Stimulated activated CD4-positive, alpha-beta T cell treated with anti-CD3 and anti-CD28 coated beads, Interleukin-2, amount 100 ng/mL, for 24 hours (primary cell): ENCODE measurements around the gene PCSK1N.
"Not testable (repeated sequence)": the region's sequence is repeated elsewhere in the genome, so short reads cannot be mapped to it uniquely, and the experiment has no call there.

Experiments used
- DNase-seq, 2 donors: peaks; one replicate each; pipeline ENCODE4 v3.0.0-alpha.2; 2020

The PCSK1N gene

DNA sequence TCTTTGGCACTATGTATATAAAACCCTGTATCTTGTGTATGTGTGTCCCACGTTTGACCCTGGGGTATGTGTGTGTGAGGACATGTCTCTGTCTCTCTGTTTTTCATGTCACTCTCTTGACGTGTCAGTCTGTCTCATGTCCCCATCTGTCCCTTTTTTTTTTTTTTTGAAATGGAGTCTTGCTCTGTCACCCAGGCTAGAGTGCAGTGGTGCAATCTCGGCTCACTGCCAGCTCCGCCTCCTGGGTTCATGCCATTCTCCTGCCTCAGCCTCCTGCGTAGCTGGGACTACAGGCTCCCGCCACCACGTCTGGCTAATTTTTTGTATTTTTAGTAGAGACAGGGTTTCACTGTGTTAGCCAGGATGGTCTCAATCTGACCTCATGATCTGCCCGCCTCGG is 16.0 kb downstream of the PCSK1N start:
- DNase-seq = not testable (repeated sequence)

- DNase-seq = no peak
Observed at GRCh38 chrX:48818866-48819265, 16.5 kb downstream of the PCSK1N start.

- no peak for DNase-seq
Observed at GRCh38 chrX:48818098-48818497, 17.3 kb downstream of the PCSK1N start.

DNA sequence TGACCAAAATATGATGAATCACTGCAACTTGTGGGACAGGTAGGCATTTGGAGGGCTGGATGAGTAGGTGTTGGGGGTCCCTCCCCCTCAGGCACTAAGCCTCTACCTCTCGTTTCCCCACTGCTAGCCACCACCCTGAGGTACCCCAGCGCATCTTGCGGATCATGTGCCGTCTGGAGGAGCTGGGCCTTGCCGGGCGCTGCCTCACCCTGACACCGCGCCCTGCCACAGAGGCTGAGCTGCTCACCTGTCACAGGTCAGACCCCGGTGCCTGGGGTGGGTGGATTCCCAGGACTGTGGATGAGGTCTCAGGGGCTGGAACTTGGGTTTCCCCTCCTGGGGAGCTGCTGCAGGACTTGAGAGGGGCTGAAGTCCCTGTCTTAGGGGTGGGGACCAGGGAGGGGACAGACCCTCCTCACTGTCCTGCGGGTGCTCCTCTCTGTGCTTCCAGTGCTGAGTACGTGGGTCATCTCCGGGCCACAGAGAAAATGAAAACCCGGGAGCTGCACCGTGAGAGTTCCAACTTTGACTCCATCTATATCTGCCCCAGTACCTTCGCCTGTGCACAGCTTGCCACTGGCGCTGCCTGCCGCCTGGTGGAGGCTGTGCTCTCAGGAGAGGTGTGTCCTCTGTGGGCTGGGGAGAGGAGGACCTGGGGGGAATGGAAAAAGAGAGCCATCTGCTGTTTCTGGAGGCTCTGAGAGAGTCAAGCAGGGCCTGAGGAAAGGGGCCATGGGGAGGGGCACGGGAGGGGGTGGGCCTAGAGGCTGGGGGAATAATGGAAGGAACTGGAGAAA is 19.2 kb downstream of the PCSK1N start:
- DNase-seq = no peak

DNA sequence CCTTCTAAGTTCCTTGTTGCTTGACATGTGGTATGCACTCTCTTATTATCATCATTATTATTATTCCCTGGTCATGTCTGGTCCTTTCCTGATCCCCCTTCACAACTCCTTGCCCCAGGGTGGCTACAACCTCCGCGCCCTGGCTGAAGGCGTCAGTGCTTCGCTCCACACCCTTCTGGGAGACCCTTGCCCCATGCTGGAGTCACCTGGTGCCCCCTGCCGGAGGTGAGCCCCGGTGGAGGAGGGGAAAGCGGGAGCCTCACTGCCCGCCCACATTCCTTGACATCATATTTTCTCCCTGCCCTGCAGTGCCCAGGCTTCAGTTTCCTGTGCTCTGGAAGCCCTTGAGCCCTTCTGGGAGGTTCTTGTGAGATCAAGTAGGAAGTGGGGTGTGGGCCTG is 20.1 kb downstream of the PCSK1N start:
- no peak for DNase-seq

GRCh38 chrX:48814722-48815121 is 20.7 kb downstream of the PCSK1N start:
- DNase-seq = no peak

- DNase-seq = no peak
Observed at GRCh38 chrX:48813644-48814043, 21.8 kb downstream of the PCSK1N start.

DNA sequence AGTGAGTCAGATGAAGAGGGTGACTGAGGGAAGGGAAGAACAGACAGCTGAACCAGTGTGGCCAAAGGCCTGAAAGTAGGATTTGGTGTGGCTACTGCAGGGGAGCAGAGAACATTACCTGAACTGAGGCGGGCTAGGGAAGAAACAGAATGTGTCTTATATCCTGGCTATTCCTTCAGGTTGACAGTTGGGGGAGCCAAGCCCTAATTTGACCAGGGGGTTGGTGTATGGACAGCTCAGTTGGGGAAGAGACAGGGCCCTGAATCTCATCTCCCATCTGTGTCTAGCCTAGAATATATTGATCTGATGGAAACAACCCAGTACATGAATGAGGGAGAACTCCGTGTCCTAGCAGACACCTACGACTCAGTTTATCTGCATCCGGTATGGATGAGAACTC is 29.3 kb downstream of the PCSK1N start:
- DNase-seq = no peak

DNA sequence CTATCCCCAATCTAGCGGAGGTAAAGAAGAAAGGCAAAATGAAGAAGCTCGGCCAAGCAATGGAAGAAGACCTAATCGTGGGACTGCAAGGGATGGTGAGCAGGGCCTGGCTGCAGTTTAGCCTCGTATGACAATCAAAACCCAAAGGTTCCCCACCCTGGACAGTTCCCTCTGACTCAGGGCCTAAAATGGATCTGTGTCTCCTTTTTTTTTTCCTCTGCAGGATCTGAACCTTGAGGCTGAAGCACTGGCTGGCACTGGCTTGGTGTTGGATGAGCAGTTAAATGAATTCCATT is 32.6 kb downstream of the PCSK1N start:
- no peak for DNase-seq

DNA sequence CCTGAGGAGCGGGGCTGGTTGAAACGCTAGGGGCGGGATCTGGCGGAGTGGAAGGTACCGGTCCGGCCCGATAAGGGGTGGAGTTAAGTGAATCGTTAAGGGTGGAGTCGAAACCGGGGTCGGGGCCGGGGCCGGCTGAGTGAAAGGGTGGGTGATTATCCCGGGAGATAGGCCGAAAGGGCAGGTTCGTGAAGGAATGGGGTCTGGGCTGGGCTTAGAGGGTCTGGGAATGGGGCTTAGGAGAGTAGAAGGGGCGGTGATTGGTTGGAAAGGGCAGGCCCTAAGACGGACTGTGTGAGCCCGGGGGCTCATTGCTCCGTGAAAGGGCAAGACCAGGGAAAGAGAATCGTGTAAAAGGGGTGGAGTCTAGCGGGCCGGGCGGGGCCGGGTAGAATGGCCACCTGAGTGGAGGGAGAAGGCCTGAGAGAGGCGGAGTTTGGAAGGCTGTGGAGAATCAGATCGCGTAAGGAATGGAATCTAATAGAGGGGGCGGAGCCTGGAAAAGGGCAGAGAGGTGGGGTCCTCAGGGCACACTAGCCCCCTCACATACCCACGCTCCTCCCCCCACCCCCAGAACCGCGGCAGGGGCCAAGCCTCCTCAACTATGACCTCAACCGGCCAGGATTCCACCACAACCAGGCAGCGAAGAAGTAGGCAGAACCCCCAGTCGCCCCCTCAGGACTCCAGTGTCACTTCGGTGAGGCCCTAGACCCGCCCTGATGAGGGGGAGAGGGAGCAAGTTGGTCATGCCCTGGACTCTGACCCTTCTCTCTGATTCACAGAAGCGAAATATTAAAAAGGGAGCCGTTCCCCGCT is 33.1 kb downstream of the PCSK1N start:
- peak; percentile 63 to 80 for DNase-seq

DNA sequence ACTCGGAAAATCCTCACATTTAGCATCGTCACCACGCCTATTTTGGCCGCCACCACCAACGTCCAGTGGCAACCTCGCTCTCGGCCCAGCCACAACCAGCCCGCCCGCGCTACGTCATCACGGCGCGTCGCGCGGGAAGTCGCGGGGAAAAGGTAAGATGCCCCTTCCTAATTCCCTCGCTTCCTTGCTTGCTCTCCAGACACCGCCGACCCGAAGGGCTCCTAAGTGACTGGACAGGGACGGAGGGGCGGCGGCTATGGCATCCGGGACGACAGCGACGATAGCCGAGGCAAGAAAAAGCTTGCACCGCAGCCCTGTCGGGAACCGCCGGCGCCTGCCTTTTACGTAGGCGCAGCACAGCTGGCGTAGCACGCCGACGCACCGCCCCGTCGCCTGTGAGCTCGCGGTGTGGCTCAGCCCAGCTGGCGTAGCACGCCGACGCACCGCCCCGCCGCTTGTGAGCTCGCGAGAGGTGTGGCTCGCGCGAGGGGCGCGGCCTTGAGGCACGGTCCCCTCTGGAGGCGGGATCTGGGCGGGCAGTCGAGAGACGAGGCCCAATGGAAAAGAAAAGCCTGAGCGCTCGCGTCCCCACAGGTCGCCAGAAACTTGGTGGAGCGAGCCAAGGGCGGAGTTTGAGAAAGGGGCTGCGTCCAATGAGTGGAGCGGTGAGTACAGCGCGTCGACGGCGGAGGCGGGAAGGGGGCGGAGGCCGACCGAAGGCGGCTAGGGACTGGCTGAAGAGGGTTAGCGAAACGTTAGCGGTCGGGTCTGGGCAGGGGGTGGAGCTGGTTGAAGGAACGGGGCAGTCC is 33.9 kb downstream of the PCSK1N start, which contains the start of gene HDAC6:
Gene HDAC6, plus strand, starts transcription at position 788 of the 809 bp plus-strand sequence. CDS start 626 bp downstream, outside the sequence.
- peak; percentile 91 to 92 for DNase-seq

DNA sequence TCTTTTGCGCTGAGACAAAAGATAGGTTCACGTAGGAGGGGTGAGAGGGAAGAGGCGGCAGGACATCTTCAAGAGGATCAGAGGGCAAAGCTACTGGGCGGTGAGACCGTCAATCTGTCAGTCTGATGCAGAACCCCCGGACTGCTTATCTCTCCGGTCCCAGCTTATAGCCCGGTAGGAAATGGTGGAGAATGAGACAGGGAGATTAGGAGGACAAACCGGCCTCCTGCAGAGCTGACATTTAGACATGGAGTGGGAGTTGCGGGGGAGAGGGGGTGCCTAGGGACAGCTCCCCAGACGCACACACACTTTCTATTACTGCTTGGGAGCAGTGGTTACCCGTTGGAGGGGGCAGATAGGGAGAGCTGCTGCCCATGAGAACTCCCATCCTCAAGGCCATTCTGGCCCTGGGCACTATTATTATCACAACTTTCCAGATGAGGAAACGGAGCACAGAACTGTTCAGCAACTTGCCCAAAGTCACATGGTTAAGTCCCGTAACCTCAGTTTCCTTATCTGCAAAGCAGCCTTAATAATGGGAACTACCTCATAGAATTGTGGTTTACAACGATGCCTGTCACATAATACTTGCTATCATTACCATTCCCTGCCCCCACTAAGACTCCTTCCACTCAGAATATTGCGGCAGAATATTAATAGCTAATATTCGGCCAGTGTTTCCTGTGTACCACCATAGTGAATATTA is 34.7 kb downstream of the PCSK1N start:
- no peak for DNase-seq

GRCh38 chrX:48798318-48798717 is 37.1 kb downstream of the PCSK1N start:
- no peak for DNase-seq

GRCh38 chrX:48794911-48795515 is 40.4 kb downstream of the PCSK1N start:
- no peak for DNase-seq

DNA sequence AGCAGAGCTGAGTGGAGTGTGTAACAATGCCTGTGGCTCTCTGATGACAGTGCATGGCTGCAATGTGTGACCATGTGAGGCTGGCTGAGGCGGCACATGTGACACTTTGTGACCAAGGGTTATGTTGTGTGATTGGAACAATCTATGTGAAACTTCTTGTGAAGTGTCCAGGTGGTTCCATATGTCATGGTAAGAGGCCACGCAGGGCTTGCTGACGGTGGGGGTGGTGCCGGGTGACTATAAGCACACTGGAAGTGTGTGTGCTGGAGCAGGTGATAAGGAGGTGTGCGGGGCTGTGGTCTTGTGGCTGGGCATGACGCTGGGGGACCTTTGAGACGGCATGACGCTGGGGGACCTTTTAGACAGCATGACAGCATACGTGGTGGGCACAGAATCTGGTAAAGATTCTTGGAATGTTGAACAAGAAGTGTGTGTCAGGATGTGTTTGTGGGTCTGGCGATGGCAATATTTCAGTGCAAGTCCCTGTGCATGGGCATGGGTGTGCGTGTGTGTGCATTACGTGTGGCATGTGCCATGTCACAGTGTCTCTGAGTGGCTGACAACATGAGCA is 41.0 kb downstream of the PCSK1N start:
- DNase-seq = no peak

GRCh38 chrX:48793935-48794334 is 41.5 kb downstream of the PCSK1N start:
- DNase-seq = no peak

GRCh38 chrX:48792219-48792618 is 43.2 kb downstream of the PCSK1N start:
- no peak for DNase-seq

- DNase-seq = no peak
Observed at GRCh38 chrX:48791063-48791820, 44.2 kb downstream of the PCSK1N start.

DNA sequence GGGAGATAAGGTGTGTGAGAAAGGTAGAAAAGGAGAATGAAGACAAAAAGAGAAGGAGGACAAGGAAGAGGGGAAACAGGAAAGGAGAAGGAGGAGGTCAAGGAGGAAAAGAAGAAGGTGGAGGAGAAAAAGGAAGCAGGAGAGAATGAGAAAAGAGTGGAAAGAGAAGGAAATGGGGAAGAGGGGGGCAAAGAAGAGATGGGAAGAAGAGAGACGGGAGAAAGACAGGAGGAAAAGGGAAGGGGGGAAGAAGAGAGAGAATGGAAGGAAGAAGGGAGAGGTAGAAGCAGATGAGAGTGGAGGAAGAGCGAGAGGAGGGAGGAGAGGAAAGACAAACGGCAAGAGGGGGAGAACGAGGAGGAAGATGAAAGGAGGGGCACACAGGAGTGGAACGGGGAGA is 44.9 kb downstream of the PCSK1N start:
- DNase-seq = no peak

- DNase-seq = no peak
Observed at GRCh38 chrX:48789366-48790220, 45.8 kb downstream of the PCSK1N start.
